ENCODE data around the gene PHRF1. TPM values are rescaled to one million over a fixed set of nuclear protein-coding genes. Genes with fewer than 3 reads are reported as not detected.

Gene PHRF1
- total RNA-seq, 1 experiment from 2014 or later: 45.5 TPM

- TF ChIP-seq EGR1 (IDR thresholded peaks at IDR 0.05; ENCODE audit: low read depth) (no peak), RAD21 (IDR thresholded peaks at IDR 0.05; ENCODE audit: low read depth) (no peak), POLR2AphosphoS5 (IDR thresholded peaks at IDR 0.05; ENCODE audit: low read depth, low read length) (no peak), EZH2 (IDR thresholded peaks at IDR 0.05) (no peak), YY1 (IDR thresholded peaks at IDR 0.05; ENCODE audit: extremely low read depth, insufficient replicate concordance, low read depth, low read length) (no peak), TCF7L2 (IDR thresholded peaks at IDR 0.05; ENCODE audit: borderline replicate concordance, extremely low read depth, insufficient read depth, insufficient read length) (no peak)
- TF ChIP-seq, protein P1, sequence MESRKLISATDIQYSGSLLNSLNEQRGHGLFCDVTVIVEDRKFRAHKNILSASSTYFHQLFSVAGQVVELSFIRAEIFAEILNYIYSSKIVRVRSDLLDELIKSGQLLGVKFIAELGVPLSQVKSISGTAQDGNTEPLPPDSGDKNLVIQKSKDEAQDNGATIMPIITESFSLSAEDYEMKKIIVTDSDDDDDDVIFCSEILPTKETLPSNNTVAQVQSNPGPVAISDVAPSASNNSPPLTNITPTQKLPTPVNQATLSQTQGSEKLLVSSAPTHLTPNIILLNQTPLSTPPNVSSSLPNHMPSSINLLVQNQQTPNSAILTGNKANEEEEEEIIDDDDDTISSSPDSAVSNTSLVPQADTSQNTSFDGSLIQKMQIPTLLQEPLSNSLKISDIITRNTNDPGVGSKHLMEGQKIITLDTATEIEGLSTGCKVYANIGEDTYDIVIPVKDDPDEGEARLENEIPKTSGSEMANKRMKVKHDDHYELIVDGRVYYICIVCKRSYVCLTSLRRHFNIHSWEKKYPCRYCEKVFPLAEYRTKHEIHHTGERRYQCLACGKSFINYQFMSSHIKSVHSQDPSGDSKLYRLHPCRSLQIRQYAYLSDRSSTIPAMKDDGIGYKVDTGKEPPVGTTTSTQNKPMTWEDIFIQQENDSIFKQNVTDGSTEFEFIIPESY (IDR thresholded peaks at IDR 0.05; ENCODE audit: extremely low read depth, insufficient replicate concordance, low read length): no peak
Measured at GRCh38 chr11:558503-558902, 17.8 kb upstream of the PHRF1 start (continued).

DNA sequence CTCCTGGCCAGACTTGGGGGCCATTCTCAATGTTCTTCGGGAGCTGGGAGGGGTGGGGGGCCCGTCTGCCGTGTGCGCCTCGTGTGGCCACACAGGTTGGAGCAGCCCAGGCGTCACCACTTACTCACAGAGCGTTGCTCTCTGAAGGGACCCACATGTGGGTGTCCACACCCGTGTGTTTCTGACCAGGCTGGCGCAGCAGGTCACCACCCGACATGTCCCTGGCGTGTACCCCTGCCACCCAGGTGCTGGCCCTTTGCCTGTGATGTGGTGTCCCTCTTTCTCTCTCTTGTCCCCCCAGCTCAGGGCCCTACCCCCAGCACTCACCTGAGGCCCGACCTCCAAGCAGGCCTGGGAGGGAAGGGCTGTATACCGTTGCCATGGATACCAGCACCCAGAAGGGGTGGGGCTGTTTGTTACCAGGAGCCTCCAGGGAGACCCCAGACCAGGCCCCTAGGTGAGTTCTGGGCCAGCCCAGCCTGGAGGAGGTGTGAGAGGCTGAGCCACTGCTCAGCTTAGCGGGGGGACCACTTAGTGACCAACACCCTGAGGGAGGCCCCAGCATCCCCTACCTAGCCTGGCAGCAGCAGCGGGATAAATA is 17.1 kb upstream of the PHRF1 start:
- H3K27ac ChIP-seq (ENCODE audit: low read depth, low read length): peak overlapping the region; percentile 97
- POLR2A ChIA-PET: interaction anchor here (0.5 to 1.4 kb wide), 2 partner anchors 17 to 319 kb away, joined by 4 to 7 read pairs; partner anchors contain the start of gene PHRF1
- no peaks in the 10 kb centered on the region for H3K9me3 ChIP-seq (ENCODE audit: control insufficient read depth in 1 of 2, insufficient read depth in 1 of 2, low read depth in 1 of 2, low read length in 2 of 2)
- no peak for DNase-seq (ENCODE audit: low read depth, low spot score)
- RAD21 ChIA-PET (ENCODE audit: low non-redundant PET in 1 of 2, low total read pairs in 2 of 2, uncharacterized antibody in 2 of 2, unreplicated experiment in 2 of 2): interaction anchor here in 1 of 2 experiments (1.1 kb wide), 1 partner anchor 17 kb away, joined by 7 read pairs; the partner anchor contains the start of gene PHRF1
- peak overlapping the region; percentile 83 for H3K4me2 ChIP-seq (ENCODE audit: low read length)
- no peaks in the 10 kb centered on the region for H3K27me3 ChIP-seq (ENCODE audit: insufficient read depth, low read length)
- H3K4me3 ChIP-seq (replicated peaks in 1 of 2; ENCODE audit: low read depth in 1 of 2, low read length in 2 of 2): peak overlapping the region; percentile 66 to 72; a peak in 3 of 4 replicates
- CTCF ChIA-PET: interaction anchor here (1.0 kb wide), 2 partner anchors 53 to 225 kb away, joined by 3 read pairs; no protein-coding TSS in a partner anchor
- intact Hi-C loops (cut with micrococcal nuclease): loop anchor here (1.0 kb wide), 1 partner anchor 53 kb away; no protein-coding TSS in a partner anchor
- 0 out of 4 replicates have a peak, but pooled peaks cover 0 to 2% of the 10 kb centered on the region in 2 experiments for H3K36me3 ChIP-seq (ENCODE audit: control insufficient read depth in 1 of 2, insufficient read depth in 2 of 2, low read length in 2 of 2)
- H4K20me1 ChIP-seq (ENCODE audit: insufficient read depth): no peaks in the 10 kb centered on the region
- TF ChIP-seq, protein P2, sequence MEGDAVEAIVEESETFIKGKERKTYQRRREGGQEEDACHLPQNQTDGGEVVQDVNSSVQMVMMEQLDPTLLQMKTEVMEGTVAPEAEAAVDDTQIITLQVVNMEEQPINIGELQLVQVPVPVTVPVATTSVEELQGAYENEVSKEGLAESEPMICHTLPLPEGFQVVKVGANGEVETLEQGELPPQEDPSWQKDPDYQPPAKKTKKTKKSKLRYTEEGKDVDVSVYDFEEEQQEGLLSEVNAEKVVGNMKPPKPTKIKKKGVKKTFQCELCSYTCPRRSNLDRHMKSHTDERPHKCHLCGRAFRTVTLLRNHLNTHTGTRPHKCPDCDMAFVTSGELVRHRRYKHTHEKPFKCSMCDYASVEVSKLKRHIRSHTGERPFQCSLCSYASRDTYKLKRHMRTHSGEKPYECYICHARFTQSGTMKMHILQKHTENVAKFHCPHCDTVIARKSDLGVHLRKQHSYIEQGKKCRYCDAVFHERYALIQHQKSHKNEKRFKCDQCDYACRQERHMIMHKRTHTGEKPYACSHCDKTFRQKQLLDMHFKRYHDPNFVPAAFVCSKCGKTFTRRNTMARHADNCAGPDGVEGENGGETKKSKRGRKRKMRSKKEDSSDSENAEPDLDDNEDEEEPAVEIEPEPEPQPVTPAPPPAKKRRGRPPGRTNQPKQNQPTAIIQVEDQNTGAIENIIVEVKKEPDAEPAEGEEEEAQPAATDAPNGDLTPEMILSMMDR (IDR thresholded peaks at IDR 0.05 in 2 of 3, conservative IDR thresholded peaks at IDR 0.05 in 1 of 3; ENCODE audit: borderline replicate concordance in 1 of 3, insufficient read depth in 1 of 3, low read depth in 2 of 3, low read length in 2 of 3): 0 out of 6 replicates have a peak, but pooled peaks of 2 of the 3 experiments have one; percentile 9 to 22
- no peak for TF ChIP-seq ELF1 (IDR thresholded peaks at IDR 0.05; ENCODE audit: borderline replicate concordance, low read depth)
- no TSS peak for BruUV-seq (replicated peaks)
- no peak for ATAC-seq
- no peak overlapping the region for H2AFZ ChIP-seq (ENCODE audit: low read depth, low read length, poor library complexity, severe bottlenecking)
- peaks cover 15% of the 10 kb centered on the region for H3K79me2 ChIP-seq (ENCODE audit: insufficient read depth, low read length)
- H3K9ac ChIP-seq (ENCODE audit: low read length): peak overlapping the region; percentile 78
- H3K4me1 ChIP-seq (ENCODE audit: control insufficient read depth in 1 of 2, insufficient read depth in 2 of 2, low read length in 2 of 2): peaks cover 27 to 44% of the 10 kb centered on the region in 2 experiments
- no peaks in the 10 kb centered on the region for H3K9me2 ChIP-seq (ENCODE audit: insufficient read depth)

Data from HCT116 (cell line).